ENCODE results near the gene EIF6. TPM values are rescaled to one million over a fixed set of nuclear protein-coding genes. Genes with fewer than 3 reads are reported as not detected.

EIF6 gene
- total RNA-seq, 2 experiments from 2014 or later, result 24.9 to 25.8 TPM

DNA sequence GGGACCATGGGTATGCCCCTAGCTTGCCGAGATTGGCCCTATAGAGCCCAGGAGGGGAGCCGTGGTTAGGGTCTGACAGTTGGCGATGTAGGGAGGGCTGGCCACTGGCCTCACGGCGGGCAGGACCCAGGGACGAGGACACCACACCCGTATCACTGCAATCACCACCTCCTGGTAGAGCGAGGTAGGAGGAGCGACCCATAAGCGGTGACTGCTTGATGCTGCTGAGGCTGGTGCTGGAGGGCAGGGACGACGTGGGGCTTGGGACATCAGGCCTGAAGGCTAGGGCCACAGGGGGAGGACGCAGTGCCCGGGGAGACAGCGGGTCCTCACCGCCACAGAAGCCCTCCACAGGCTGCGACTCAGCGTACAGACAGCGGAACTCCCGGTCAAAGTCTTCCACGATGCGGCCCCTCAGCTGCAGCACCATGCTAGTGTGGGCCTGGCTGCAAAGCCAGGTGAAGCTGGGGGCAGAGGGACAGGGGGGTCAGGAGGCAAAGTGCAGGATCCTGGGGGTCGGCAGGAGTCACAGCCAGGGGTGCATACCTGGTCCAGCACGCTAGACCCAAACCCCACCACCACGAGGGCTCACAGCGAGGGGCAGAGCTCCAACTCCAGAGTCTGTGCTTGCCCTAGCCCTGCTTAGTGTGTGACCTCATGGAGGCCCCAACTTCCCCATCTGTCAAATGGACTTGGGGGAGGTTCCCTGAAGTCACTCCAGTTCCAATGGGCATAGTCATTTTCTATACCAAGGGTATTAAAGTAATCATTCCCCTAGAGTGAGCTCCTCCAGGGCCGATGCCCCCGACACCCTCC, 3.1 kb upstream of the EIF6 start:
- Histone ChIP-seq H3K36me3 (ENCODE audit: insufficient read depth, low read length) (no peaks in the 10 kb centered on the region), H3K4me1 (ENCODE audit: insufficient read depth, low read length) (peaks cover 20% of the 10 kb centered on the region), H3K27ac (ENCODE audit: low read depth in 1 of 2, low read length in 2 of 2) (no peak overlapping the region), H3K27me3 (ENCODE audit: control insufficient read depth in 1 of 2, insufficient read depth in 2 of 2, low read length in 2 of 2) (no peaks in the 10 kb centered on the region), H3K9me3 (ENCODE audit: control insufficient read depth in 1 of 2, insufficient read depth in 1 of 2, low read length in 2 of 2) (no peaks in the 10 kb centered on the region), H3K4me3 (ENCODE audit: low read length) (no peak overlapping the region)
- ChIA-PET CTCF (no interaction called here), POLR2A (interaction anchor here (1.3 kb wide), 1 partner anchor 10 kb away, joined by 6 read pairs; the partner anchor contains the start of gene MMP24OS)
- peaks cover 16% of the 10 kb centered on the region for H3K36me3 Mint-ChIP-seq (ENCODE audit: low read depth)
- no peaks in the 10 kb centered on the region for H3K9me3 Mint-ChIP-seq
- TF ChIP-seq, protein P1, sequence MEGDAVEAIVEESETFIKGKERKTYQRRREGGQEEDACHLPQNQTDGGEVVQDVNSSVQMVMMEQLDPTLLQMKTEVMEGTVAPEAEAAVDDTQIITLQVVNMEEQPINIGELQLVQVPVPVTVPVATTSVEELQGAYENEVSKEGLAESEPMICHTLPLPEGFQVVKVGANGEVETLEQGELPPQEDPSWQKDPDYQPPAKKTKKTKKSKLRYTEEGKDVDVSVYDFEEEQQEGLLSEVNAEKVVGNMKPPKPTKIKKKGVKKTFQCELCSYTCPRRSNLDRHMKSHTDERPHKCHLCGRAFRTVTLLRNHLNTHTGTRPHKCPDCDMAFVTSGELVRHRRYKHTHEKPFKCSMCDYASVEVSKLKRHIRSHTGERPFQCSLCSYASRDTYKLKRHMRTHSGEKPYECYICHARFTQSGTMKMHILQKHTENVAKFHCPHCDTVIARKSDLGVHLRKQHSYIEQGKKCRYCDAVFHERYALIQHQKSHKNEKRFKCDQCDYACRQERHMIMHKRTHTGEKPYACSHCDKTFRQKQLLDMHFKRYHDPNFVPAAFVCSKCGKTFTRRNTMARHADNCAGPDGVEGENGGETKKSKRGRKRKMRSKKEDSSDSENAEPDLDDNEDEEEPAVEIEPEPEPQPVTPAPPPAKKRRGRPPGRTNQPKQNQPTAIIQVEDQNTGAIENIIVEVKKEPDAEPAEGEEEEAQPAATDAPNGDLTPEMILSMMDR (IDR thresholded peaks at IDR 0.05), result no peak
- no peak overlapping the region for H3K27ac Mint-ChIP-seq
- no peak for ATAC-seq (ENCODE audit: poor library complexity)
- intact Hi-C loops (cut with DNase I, micrococcal nuclease), result no loop called here
- H3K27me3 Mint-ChIP-seq, result no peaks in the 10 kb centered on the region
- peaks cover 17% of the 10 kb centered on the region for H3K4me1 Mint-ChIP-seq (ENCODE audit: low read depth)
- no peak overlapping the region for H3K4me3 Mint-ChIP-seq
- no peak for DNase-seq

DNA sequence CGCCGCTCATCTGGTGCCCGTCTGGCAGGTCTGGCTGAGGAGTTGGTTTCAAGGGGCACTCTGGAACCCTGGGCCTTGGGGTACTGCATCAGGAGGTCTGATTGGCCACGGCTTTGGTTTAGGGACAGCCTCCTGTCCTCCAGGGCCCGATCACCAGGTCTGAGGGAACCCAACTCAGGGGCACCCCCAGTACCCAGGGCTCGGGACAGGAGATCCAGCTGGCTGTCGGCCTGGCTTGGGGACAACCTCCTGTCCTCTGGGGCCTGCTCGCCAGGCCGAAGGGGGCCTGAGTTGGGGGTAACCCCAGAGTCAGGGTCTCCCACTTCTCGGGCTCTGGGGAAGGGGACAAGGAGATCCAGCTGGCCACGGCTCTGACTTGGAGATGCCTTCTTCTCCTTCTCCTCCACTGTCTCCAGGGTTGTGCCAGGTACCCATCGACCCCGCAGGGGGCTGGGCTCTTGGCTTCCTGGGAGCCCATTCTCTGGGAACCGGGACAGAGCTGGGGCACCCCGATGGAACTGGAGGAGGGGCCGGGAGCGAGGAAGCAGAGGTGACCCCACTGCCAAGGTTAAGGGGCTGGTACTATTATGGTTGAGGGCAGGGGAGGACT, 2.4 kb upstream of the EIF6 start:
- no peak for DNase-seq
- peaks cover 21% of the 10 kb centered on the region for H3K36me3 Mint-ChIP-seq (ENCODE audit: low read depth)
- H3K4me3 Mint-ChIP-seq, result no peak overlapping the region

DNA sequence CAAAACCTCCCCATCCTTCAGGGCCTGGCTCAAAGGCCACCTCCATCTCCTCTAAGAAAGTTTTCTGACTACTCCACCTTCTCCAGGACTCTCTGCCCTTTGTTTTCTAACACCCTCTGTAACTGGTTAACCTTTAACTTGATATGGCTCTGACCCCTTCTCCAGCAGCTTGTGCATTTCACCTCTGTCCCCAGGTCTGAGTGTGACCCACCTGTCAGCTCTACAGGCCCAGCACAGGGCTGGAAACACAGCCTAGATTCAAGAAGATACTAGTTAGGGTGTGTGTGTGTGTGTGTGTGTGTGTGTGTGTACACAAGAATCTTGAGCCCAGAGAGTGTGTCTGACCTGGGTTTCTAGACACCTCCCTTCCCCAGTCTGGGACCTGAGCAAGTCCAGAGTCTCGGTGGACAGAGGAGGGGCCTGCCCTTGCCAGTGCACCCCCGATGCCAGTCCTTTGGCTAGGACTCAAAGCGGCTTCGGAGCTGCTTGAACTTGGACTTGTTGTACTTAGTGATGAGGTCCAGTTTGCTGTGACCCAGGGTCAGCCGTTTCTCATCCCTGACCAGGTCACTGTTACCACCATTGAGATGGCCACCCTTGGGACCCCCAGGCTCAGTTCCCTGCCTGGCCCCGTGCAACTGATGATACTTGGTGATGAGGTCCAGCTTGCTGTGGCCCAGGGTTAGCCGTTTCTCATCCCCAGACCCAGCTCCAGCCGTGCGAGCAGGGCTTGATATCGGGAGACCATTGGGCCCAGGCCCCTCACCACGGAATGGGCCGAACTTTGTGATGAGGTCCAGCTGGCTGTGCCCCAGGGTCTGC, 1.7 kb upstream of the EIF6 start:
- Histone ChIP-seq H3K4me3 (ENCODE audit: low read length) (no peak overlapping the region), H3K9me3 (ENCODE audit: control insufficient read depth in 1 of 2, insufficient read depth in 1 of 2, low read length in 2 of 2) (no peaks in the 10 kb centered on the region), H3K36me3 (ENCODE audit: insufficient read depth, low read length) (peaks cover 7% of the 10 kb centered on the region), H3K4me1 (ENCODE audit: insufficient read depth, low read length) (peaks cover 22% of the 10 kb centered on the region), H3K27me3 (ENCODE audit: control insufficient read depth in 1 of 2, insufficient read depth in 2 of 2, low read length in 2 of 2) (no peaks in the 10 kb centered on the region), H3K27ac (ENCODE audit: low read depth in 1 of 2, low read length in 2 of 2) (no peak overlapping the region)
- intact Hi-C loops (cut with DNase I, micrococcal nuclease), result no loop called here
- Mint-ChIP-seq H3K27ac (peak overlapping the region; percentile 84), H3K9me3 (no peaks in the 10 kb centered on the region), H3K4me3 (peak overlapping the region; percentile 97), H3K27me3 (no peaks in the 10 kb centered on the region), H3K4me1 (ENCODE audit: low read depth) (peaks cover 22% of the 10 kb centered on the region), H3K36me3 (ENCODE audit: low read depth) (peaks cover 22% of the 10 kb centered on the region)
- TF ChIP-seq, protein P1 (IDR thresholded peaks at IDR 0.05), result no peak
- no peak for DNase-seq
- POLR2A ChIA-PET, result interaction anchor here (1.3 kb wide), 1 partner anchor 9 kb away, joined by 6 read pairs; the partner anchor contains the start of gene MMP24OS
- ATAC-seq (ENCODE audit: poor library complexity), result no peak
- CTCF ChIA-PET, result no interaction called here

More for the DNA sequence above, 2.4 kb upstream of the EIF6 start:
- Histone ChIP-seq H3K36me3 (ENCODE audit: insufficient read depth, low read length) (peaks cover 2% of the 10 kb centered on the region), H3K4me1 (ENCODE audit: insufficient read depth, low read length) (peaks cover 22% of the 10 kb centered on the region), H3K4me3 (ENCODE audit: low read length) (no peak overlapping the region), H3K27ac (ENCODE audit: low read depth in 1 of 2, low read length in 2 of 2) (no peak overlapping the region), H3K9me3 (ENCODE audit: control insufficient read depth in 1 of 2, insufficient read depth in 1 of 2, low read length in 2 of 2) (no peaks in the 10 kb centered on the region), H3K27me3 (ENCODE audit: control insufficient read depth in 1 of 2, insufficient read depth in 2 of 2, low read length in 2 of 2) (no peaks in the 10 kb centered on the region)
- no peaks in the 10 kb centered on the region for H3K9me3 Mint-ChIP-seq
- POLR2A ChIA-PET, result interaction anchor here (1.3 kb wide), 1 partner anchor 10 kb away, joined by 6 read pairs; the partner anchor contains the start of gene MMP24OS
- TF ChIP-seq, protein P1 (IDR thresholded peaks at IDR 0.05), result no peak
- no peak overlapping the region for H3K27ac Mint-ChIP-seq
- CTCF ChIA-PET, result no interaction called here
- intact Hi-C loops (cut with DNase I, micrococcal nuclease), result no loop called here
- H3K27me3 Mint-ChIP-seq, result no peaks in the 10 kb centered on the region
- peaks cover 22% of the 10 kb centered on the region for H3K4me1 Mint-ChIP-seq (ENCODE audit: low read depth)
- ATAC-seq (ENCODE audit: poor library complexity), result no peak
